Ectodermal cell (in vitro differentiated cells): ENCODE results near the gene HRC.
"Not testable (repeated sequence)": the region's sequence is repeated elsewhere in the genome, so short reads cannot be mapped to it uniquely, and the experiment has no call there.

Source experiments
- H3K27ac ChIP-seq: 2 replicates; pipeline ENCODE4 v1.7.0; 2013; ENCODE audit warnings: mild to moderate bottlenecking, low read depth, low read length; ENCODE audit not compliant: insufficient read depth, poor library complexity, severe bottlenecking
- H3K27me3 ChIP-seq: 2 replicates; pipeline ENCODE4 v1.7.0; 2013; ENCODE audit warnings: mild to moderate bottlenecking, low read length; ENCODE audit not compliant: insufficient read depth, control insufficient read depth, poor library complexity, severe bottlenecking
- H3K36me3 ChIP-seq: one replicate; pipeline ENCODE4 v1.7.0; 2013; ENCODE audit warnings: low read length; ENCODE audit not compliant: control insufficient read depth, insufficient read depth
- H3K4me1 ChIP-seq: one replicate; pipeline ENCODE4 v1.7.0; 2013; ENCODE audit warnings: low read length; ENCODE audit not compliant: control insufficient read depth, insufficient read depth
- H3K4me3 ChIP-seq: 2 replicates; pipeline ENCODE4 v1.7.0; 2013; ENCODE audit warnings: low read depth, low read length, control low read depth; ENCODE audit not compliant: insufficient read depth
- H3K9me3 ChIP-seq: 2 replicates; pipeline ENCODE4 v1.7.0; 2013; ENCODE audit warnings: mild to moderate bottlenecking, low read length, moderate library complexity; ENCODE audit not compliant: control insufficient read depth
- WGBS, 2 experiments: methylation state at CpG; one replicate each; pipeline ENCODE4 v1.1.7; 2013; ENCODE audit warnings: missing lambda C conversion rate in 2 of 2; 5-methylcytosine and 5-hydroxymethylcytosine counted together

HRC gene

DNA sequence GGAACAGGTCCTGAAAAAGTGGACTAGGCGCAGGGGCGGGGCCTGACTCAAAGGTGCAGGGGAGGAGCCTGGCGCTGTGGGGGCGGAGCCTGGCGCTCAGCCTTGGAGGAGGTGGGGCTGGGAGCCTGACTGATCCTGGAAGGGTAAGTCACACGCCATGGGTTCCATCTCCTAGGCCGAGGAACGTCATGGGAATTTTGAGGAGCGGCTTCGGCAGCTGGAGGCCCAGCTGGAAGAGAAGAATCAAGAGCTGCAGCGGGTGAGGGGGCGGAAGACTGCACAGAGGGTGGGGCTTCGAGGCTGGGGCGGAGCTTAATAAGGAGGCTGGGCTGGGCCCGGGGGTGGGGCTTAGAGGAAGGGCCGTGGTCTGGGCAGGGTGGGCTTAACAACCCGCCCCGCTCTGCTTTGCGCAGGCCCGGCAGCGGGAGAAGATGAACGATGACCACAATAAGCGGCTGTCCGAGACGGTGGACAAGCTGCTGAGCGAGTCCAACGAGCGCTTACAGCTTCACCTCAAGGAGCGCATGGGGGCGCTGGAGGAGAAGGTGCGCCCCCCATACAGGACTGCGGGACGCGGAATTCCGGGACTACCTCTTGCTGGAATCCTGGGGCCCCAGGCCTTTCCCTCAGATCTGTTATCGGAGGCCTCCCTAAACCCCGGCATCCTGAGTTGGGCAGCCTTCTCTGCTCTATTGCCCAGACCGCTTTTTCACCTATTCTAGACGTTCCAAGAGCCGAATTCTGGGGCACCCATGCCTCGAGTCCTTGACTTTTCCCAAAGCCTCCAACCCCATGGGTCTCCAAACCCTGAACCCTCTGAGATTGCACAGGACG is 21.4 kb downstream of the HRC start:
- H3K36me3 ChIP-seq: no peaks in the 10 kb centered on the region
- whole genome bisulfite sequencing, 2 experiments: 94% methylated on average over 42 of the region's 42 CpGs
- no peaks in the 10 kb centered on the region for H3K9me3 ChIP-seq
- no peak overlapping the region for H3K27ac ChIP-seq
- no peaks in the 10 kb centered on the region for H3K27me3 ChIP-seq
- no peaks in the 10 kb centered on the region for H3K4me1 ChIP-seq
- no peak overlapping the region for H3K4me3 ChIP-seq

DNA sequence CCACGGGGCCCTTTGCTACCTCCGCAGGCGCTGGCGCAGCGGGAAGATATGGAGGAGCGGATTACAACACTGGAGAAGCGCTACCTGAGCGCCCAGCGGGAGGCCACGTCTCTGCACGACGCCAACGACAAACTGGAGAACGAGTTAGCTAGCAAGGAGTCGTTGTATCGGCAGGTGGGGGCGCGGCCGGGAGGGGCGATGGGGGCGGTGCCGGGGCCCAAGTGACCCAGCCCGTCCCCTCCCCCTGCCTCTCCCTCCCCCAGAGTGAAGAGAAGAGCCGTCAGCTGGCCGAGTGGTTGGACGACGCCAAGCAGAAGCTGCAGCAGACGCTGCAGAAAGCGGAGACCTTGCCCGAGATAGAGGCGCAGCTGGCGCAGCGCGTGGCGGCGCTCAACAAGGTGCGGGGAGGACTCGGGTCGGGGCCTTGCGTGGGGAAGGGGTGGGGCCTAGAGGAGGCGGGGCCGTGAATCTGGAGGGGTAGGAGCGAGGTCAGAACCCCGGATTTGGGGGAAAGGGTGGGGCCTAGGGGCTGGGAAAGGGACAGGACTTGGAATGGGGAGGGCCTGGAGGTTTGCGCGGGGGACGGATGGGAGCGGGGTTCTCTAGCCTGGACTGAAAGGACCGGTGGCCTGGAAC is 22.1 kb downstream of the HRC start:
- Histone ChIP-seq H3K27ac (no peak overlapping the region), H3K9me3 (no peaks in the 10 kb centered on the region), H3K4me3 (no peak overlapping the region), H3K4me1 (no peaks in the 10 kb centered on the region), H3K27me3 (no peaks in the 10 kb centered on the region), H3K36me3 (no peaks in the 10 kb centered on the region)
- WGBS, 2 experiments: 76 to 78% methylated on average over 49 of the region's 49 CpGs

DNA sequence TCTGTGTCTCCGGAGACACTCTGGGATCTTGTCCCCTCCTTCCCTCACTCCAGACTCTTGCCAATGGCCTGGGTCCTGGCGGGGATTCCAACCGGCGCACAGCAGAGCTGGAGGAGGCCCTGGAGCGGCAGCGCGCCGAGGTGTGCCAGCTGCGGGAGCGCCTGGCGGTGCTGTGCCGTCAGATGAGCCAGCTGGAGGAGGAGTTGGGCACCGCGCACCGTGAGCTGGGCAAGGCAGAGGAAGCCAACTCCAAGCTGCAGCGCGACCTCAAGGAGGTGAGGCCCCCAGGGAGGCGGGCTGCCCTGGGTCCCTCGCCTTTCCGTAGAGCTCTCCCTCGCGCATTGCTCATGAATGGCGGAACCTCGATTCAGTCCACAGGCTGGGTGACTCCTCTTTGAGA is 24.9 kb downstream of the HRC start:
- no peak overlapping the region for H3K4me3 ChIP-seq
- no peaks in the 10 kb centered on the region for H3K4me1 ChIP-seq
- WGBS, 2 experiments: 96% methylated on average over 24 of the region's 24 CpGs
- no peaks in the 10 kb centered on the region for H3K27me3 ChIP-seq
- H3K9me3 ChIP-seq: no peaks in the 10 kb centered on the region
- no peaks in the 10 kb centered on the region for H3K36me3 ChIP-seq
- no peak overlapping the region for H3K27ac ChIP-seq

DNA sequence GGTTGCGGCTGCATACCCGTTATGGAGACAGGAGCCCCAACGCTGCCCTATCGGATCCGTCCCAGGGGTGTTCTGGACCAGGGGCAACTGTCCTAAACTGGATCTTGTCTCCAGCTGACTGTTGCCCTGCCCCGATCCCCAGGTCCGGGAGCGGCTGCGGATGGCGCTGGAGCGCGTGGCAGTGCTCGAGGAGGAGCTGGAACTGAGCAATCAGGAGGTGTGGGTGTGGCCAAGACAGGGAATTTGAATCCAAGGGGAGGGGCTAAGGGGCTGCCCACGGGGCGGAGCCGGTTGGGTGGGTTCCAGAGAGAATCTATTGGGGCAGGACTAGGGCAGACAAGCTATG is 26.0 kb downstream of the HRC start:
- H3K9me3 ChIP-seq: no peaks in the 10 kb centered on the region
- WGBS, 2 experiments: 75 to 79% methylated on average over 16 of the region's 16 CpGs
- H3K36me3 ChIP-seq: no peaks in the 10 kb centered on the region
- H3K4me1 ChIP-seq: peaks cover 3% of the 10 kb centered on the region
- H3K27ac ChIP-seq: no peak overlapping the region
- H3K27me3 ChIP-seq: no peaks in the 10 kb centered on the region
- H3K4me3 ChIP-seq: no peak overlapping the region

DNA sequence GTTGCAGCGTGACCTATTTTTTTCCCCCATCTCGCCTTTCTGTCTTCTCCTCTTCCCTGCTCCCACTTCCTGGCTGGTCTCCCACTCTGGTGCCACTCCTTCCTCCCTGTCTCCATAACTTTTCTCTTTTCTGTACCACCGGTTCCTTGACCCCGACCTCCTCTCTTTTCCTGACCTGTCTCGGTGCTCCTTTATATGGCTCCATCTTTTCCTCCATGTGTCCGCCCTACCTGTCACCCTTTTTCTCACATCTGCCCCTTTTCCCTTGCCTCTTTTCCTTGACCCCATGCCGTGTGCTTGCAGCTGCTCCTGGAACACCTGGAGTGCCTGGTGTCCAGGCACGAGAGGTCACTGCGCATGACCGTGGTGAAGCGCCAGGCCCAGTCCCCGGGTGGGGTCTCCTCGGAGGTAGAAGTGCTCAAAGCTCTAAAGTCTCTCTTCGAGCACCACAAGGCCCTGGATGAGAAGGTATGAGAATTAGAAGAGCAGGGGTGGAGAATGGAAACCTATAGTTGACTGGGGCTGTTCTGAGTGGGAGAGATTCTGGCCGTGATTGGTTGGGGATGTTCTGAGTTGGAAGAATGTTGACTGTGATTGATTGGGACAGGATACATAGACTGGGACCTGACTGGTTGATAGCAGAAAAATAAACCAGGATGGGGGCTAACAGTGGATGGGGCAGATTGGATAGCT is 26.5 kb downstream of the HRC start:
- no peaks in the 10 kb centered on the region for H3K9me3 ChIP-seq
- no peak overlapping the region for H3K27ac ChIP-seq
- H3K4me1 ChIP-seq: peaks cover 3% of the 10 kb centered on the region
- no peaks in the 10 kb centered on the region for H3K27me3 ChIP-seq
- no peaks in the 10 kb centered on the region for H3K36me3 ChIP-seq
- peak overlapping the region; percentile 31 for H3K4me3 ChIP-seq
- WGBS, 2 experiments: 80 to 81% methylated on average over 15 of the region's 15 CpGs

DNA sequence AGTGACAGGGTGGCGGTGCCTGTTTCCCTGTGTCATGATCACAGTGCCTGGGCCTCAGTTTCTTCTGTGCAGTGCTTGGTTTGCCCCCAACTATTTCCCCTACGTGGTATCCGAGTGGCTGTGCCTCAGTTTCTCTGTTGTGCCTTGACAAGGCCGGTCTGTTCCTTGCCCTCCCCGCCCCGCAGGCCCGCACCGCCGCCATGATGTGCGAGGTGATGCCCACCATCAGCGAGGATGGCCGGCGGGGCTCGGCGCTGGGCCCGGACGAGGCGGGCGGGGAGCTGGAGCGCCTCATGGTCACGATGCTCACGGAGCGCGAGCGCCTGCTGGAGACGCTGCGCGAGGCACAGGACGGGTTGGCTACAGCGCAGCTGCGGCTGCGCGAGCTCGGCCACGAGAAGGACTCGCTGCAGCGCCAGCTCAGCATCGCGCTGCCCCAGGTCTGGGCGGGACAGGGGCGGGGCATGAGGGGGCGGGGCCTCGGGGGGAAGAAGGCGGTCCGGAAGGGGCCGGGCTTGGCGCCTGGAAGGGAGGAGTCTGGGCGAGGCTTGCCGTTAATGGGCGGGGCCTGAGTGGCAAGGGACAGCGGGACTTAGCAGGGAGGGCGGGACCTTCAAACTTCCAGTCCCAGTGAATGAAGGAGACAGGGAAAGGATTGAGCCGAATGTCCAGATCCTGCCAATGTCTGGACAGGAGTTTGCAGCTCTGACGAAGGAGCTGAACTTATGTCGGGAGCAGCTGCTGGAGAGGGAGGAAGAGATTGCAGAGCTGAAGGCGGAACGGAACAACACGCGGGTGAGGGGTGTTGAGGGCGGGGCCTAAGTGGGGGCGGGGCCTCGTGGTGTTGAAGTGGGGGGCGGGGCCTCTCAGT is 27.3 kb downstream of the HRC start:
- H3K36me3 ChIP-seq: no peaks in the 10 kb centered on the region
- no peaks in the 10 kb centered on the region for H3K9me3 ChIP-seq
- peaks cover 3% of the 10 kb centered on the region for H3K4me1 ChIP-seq
- H3K4me3 ChIP-seq: peak overlapping the region; percentile 31
- H3K27me3 ChIP-seq: no peaks in the 10 kb centered on the region
- no peak overlapping the region for H3K27ac ChIP-seq
- WGBS, 2 experiments: 4 to 5% methylated on average over 63 of the region's 63 CpGs

DNA sequence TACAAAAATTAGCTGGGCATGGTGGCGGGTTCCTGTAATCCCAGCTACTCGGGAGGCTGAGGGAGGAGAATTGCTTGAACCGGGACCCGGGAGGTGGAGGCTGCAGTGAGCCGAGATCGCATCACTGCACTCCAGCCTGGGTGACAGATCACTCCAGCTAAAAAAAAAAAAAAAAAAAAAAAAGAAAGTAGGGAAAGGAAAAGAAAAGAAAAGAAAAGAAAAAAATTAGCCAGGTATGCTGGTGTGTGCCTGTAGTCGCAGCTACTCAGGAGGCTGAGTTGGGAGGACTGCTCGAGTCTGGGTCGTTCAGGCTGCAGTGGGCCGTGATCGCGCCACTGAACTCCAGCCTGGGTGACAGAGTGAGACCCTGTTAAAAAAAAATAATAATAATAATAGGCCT is 28.0 kb downstream of the HRC start:
- not testable (repeated sequence) for H3K27ac ChIP-seq, H3K36me3 ChIP-seq, H3K9me3 ChIP-seq, H3K4me1 ChIP-seq, H3K27me3 ChIP-seq, H3K4me3 ChIP-seq
- WGBS, 2 experiments: 95 to 97% methylated on average over 12 of the region's 12 CpGs

DNA sequence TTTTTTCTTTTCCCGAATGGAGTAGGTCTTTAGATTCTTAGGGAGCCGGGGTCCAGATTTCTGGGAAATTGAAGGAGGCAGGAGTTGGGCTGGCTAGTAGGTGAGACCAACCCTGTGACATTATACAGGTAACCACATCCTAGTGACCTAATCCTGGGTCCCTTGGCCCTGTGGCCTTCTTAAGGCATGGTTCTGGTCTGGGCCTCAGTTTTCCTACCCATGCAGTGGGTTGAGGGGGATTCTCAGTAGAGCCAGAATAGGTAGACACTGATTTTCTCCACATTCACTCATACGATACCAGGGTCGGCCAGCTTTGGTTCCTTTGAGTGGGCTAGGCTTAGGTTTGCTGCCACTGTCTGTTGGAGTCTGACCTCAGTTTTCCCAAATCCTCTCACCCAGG is 28.6 kb downstream of the HRC start:
- Histone ChIP-seq H3K27ac (no peak overlapping the region), H3K4me1 (peaks cover 3% of the 10 kb centered on the region), H3K27me3 (peaks cover 7% of the 10 kb centered on the region), H3K9me3 (no peaks in the 10 kb centered on the region), H3K36me3 (no peaks in the 10 kb centered on the region), H3K4me3 (no peak overlapping the region)
- WGBS, 2 experiments: 73 to 74% methylated on average over 4 of the region's 4 CpGs

DNA sequence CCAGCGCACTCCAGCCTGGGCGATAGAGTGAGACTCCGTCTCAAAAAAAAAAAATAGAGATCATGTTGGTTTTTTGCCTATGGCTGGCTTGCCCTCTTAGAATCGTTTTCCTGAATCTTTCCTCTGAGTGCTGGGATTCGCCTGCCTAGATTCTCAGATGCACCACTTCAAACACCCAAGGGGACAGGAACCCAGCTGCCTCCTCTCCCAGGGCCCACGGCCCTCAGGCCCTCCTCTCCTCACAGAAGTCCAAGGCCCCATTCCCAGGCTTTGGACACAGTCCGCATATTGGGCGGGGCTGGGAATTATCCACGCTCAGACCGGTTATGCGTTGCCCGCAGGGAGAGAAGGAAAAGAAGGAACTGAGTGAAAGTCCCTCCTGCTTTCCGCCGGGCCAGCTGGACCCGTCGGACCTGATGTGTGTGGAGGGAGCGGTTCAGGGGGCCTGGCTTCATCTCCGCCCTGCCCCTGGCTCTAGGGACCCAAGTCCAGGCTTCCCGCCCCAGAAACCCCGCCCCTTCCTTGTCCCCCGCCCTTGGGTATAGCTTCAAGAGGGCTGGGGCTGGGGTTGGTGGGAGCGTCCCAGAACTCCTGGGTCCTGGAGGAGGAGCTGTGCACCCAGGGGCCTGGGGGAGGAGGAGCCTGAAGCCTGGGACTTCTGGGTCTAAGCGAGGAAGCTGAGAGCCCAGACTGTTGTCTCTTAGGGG is 30.0 kb downstream of the HRC start:
- no peak overlapping the region for H3K4me3 ChIP-seq
- H3K4me1 ChIP-seq: peaks cover 3% of the 10 kb centered on the region
- no peak overlapping the region for H3K27ac ChIP-seq
- H3K36me3 ChIP-seq: no peaks in the 10 kb centered on the region
- WGBS, 2 experiments: 56 to 63% methylated on average over 23 of the region's 23 CpGs
- H3K9me3 ChIP-seq: no peaks in the 10 kb centered on the region
- peaks cover 20% of the 10 kb centered on the region for H3K27me3 ChIP-seq
